Embryonic facial prominence (tissue), 1 donor: ENCODE data around the gene DPP6.
A peak's percentile ranks its signal among the peaks of the same experiment; 100 is the strongest.
"Not testable (repeated sequence)": the region's sequence is repeated elsewhere in the genome, so short reads cannot be mapped to it uniquely, and the experiment has no call there.

Experiments used
- DNase-seq: peaks from one replicate; pipeline ENCODE4 v3.0.0-alpha.2; 2016; ENCODE audit errors: extremely low spot score

DPP6 gene

GRCh38 chr7:154928136-154929005, 876.2 kb downstream of the DPP6 start:
- DNase-seq: peak; percentile 70

DNA sequence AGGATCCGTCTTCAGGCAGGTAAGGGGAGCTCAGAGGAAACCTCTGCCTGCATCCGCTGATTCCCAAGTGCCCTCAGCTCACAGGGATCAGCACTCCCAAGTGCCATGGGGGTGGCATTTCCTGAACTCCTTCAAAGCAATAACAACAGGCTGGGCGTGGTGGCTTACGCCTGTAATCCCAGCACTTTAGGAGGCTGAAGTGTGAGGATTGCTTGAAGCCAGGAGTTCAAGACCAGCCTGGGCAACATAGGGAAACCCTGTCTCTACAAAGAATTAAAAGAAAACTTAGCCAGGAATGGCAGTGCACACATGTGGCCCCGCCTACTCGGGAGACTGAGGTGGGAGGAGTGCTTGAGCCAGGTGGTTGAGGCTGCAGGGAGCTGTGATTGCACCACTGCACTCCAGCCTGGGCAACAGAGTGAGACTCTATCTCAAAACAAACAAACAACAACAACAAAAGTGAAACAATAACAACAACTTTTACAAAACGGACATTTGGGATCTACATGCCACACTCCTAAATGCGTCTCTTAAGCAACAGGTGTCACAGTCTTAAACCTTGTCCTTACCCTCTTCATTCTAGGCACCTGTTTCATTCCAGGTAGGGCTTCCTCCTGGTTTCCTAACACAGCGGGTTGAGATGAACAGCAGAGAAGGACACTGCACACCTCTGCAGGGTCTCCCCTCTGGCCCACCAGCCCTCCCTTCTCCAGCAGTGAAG, 877.0 kb downstream of the DPP6 start:
- no peak for DNase-seq

- DNase-seq: no peak
These were observed 879.7 kb downstream of the DPP6 start for GRCh38 chr7:154931906-154932305.

- not testable (repeated sequence) for DNase-seq
These were observed 882.3 kb downstream of the DPP6 start for GRCh38 chr7:154934353-154934952.

DNA sequence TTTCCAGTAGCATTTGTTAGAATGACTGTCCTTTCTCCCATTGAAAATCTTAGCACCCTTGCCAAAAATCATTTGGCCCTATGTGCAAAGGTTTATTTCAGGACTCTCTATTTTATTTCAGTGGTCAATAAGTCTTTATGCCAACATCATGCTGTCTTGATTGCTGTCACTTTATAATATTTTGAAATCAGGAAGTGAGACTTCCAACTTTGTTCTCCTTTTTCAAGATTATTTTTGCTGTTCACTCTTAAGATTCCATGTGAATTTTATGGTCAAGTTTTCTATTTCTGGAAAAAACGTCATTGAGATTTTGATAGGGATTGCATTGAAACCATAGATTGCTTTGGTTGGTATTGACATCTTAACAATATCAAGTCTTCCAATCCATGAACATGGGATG, 885.6 kb downstream of the DPP6 start:
- DNase-seq: no peak

GRCh38 chr7:154942691-154943090, 890.5 kb downstream of the DPP6 start:
- no peak for DNase-seq
